HepG2 (cell line): Measurements from ENCODE around the gene RAB6A. TPM values are rescaled to one million over a fixed set of nuclear protein-coding genes. Genes with fewer than 3 reads are reported as not detected.
A peak's percentile ranks its signal among the peaks of the same experiment; 100 is the strongest.

ENCODE experiments used
- ATAC-seq: fragments of 200-7000 bp; cut with Tn5 transposase; 3 replicates; pipeline ENCODE4 v1.9.1; 2020; ENCODE audit warnings: mild to moderate bottlenecking, moderate library complexity
- BruUV-seq: library from RNA; stranded (reverse); fragments of 400-500 nt; replicated peaks from 2 replicates; lab custom pipeline; 2021; lab: Mats Ljungman, UMichigan
- CTCF ChIA-PET: fragments of 300-600 bp; formaldehyde crosslinking; extraction: SDS; loops from one replicate; lab custom pipeline; 2021; ENCODE audit warnings: low total read pairs, inconsistent platforms, low intra/inter-chr PET ratio; lab: Yijun Ruan, JAX
- POLR2A ChIA-PET: fragments of 350-600 bp; sonication (Branson Sonifier 250); formaldehyde crosslinking; loops from one replicate; lab custom pipeline; 2020; ENCODE audit warnings: antibody characterized with exemption, inconsistent platforms; lab: Yijun Ruan, JAX
- DNase-seq: peaks from one replicate; pipeline ENCODE4 v3.0.0-alpha.2; 2015; ENCODE audit warnings: low spot score
- FAIRE-seq: peaks from 3 replicates; lab custom pipeline; 2011; peaks lifted over from hg19 to GRCh38; lab: Jason Lieb, UNC
- H2AFZ ChIP-seq: one replicate; pipeline ENCODE4 v1.6.1; 2011; ENCODE audit warnings: low read length, inconsistent platforms
- H3K27ac ChIP-seq: fragments of 300-600 bp; 3 replicates; pipeline ENCODE4 v1.8.0; 2011; ENCODE audit warnings: mixed run types, mild to moderate bottlenecking, mixed read lengths, low read length, inconsistent platforms; ENCODE audit not compliant: insufficient read depth; ENCODE audit errors: extremely low read length
- H3K27me3 ChIP-seq, 2 experiments: fragments of 200-600 bp in 1 of 2; 2 replicates in 1 of 2; 3 replicates in 1 of 2; pipeline versions ENCODE4 v1.6.0 to v1.8.0; 2011; ENCODE audit warnings: low read length in 2 of 2, mild to moderate bottlenecking in 2 of 2, moderate library complexity in 2 of 2, inconsistent platforms in 1 of 2; ENCODE audit not compliant: insufficient read depth in 2 of 2, control insufficient read depth in 1 of 2
- H3K36me3 ChIP-seq, 2 experiments: fragments of 200-600 bp in 1 of 2; replicated peaks in 1 of 2; 2 replicates in 1 of 2; 3 replicates in 1 of 2; pipeline versions ENCODE4 v1.5.1 to v1.8.0; 2011; ENCODE audit warnings: low read length in 2 of 2, inconsistent platforms in 1 of 2; ENCODE audit not compliant: insufficient read depth in 2 of 2, control insufficient read depth in 1 of 2
- H3K4me1 ChIP-seq: 2 replicates; pipeline ENCODE4 v1.5.1; 2012; ENCODE audit warnings: low read length, inconsistent platforms; ENCODE audit not compliant: insufficient read depth
- H3K4me2 ChIP-seq: 2 replicates; pipeline ENCODE4 v1.6.0; 2011; ENCODE audit warnings: low read depth, low read length, inconsistent platforms
- H3K4me3 ChIP-seq, 3 experiments: fragments of 200-600 bp in 1 of 3; sonication (generic), shearing (Covaris generic) in 1 of 3; replicated peaks in 1 of 3; 2 replicates each; pipeline ENCODE4 v1.5.1; 2011 to 2016; ENCODE audit warnings: low read length in 3 of 3, inconsistent platforms in 2 of 3, low read depth in 2 of 3, mild to moderate bottlenecking in 2 of 3, control low read depth in 1 of 3, mixed read lengths in 1 of 3; ENCODE audit not compliant: insufficient read depth in 1 of 3
- H3K79me2 ChIP-seq: one replicate; pipeline ENCODE4 v1.6.1; 2011; ENCODE audit warnings: low read length, inconsistent platforms; ENCODE audit not compliant: insufficient read depth
- H3K9ac ChIP-seq: 2 replicates; pipeline ENCODE4 v1.6.0; 2011; ENCODE audit warnings: mild to moderate bottlenecking, low read depth, low read length, inconsistent platforms; ENCODE audit not compliant: insufficient read depth
- H3K9me3 ChIP-seq: 2 replicates; pipeline ENCODE4 v1.5.1; 2012; ENCODE audit warnings: mild to moderate bottlenecking, low read length
- H4K20me1 ChIP-seq: 2 replicates; pipeline ENCODE4 v1.6.0; 2011; ENCODE audit warnings: inconsistent platforms, mild to moderate bottlenecking, low read length, moderate library complexity; ENCODE audit not compliant: insufficient read depth
- AGO1 ChIP-seq: fragments of 200-400 bp; formaldehyde crosslinking; IDR thresholded peaks from 2 replicates; pipeline ENCODE4 v1.6.1; 2017; ENCODE audit warnings: mild to moderate bottlenecking, low read depth, low read length, moderate library complexity; ENCODE audit not compliant: poor library complexity, severe bottlenecking
- FOSL2 ChIP-seq: sonication (generic); formaldehyde crosslinking; IDR thresholded peaks from 2 replicates; pipeline ENCODE4 v1.4.0; 2020; ENCODE audit warnings: missing genetic modification reagents
- HMGXB3 ChIP-seq: sonication (generic); formaldehyde crosslinking; IDR thresholded peaks from 2 replicates; pipeline ENCODE4 v1.4.0; 2020; ENCODE audit warnings: missing genetic modification reagents, borderline replicate concordance
- NFKBIZ ChIP-seq: IDR thresholded peaks from 2 replicates; pipeline ENCODE4 v1.6.1; 2018; ENCODE audit warnings: missing genetic modification reagents, missing compliant biosample characterization
- RBFOX2 ChIP-seq: fragments of 200-400 bp; formaldehyde crosslinking; IDR thresholded peaks from 2 replicates; pipeline ENCODE4 v1.6.1; 2017; ENCODE audit warnings: low read depth, mild to moderate bottlenecking, low read length
- RXRB ChIP-seq: IDR thresholded peaks from 2 replicates; pipeline ENCODE4 v1.6.1; 2016; ENCODE audit warnings: borderline replicate concordance, missing genetic modification reagents, missing compliant biosample characterization
- SOX6 ChIP-seq, 2 experiments: fragments of 450-650 bp in 1 of 2; sonication (generic) in 1 of 2; formaldehyde crosslinking in 1 of 2; IDR thresholded peaks; 2 replicates each; pipeline versions ENCODE4 v1.4.0 to v1.6.1; 2017 to 2020; ENCODE audit warnings: antibody characterized with exemption in 1 of 2, mild to moderate bottlenecking in 1 of 2, missing genetic modification reagents in 1 of 2
- ZFP91 ChIP-seq: sonication (generic); formaldehyde crosslinking; IDR thresholded peaks from 2 replicates; pipeline ENCODE4 v1.9.0; 2022; ENCODE audit warnings: missing genetic modification reagents, mild to moderate bottlenecking, borderline replicate concordance
- ZMYM4 ChIP-seq: sonication (generic); formaldehyde crosslinking; IDR thresholded peaks from 2 replicates; pipeline ENCODE4 v1.8.1; 2023; ENCODE audit warnings: mild to moderate bottlenecking, missing genetic modification reagents
- ZNF446 ChIP-seq: sonication (generic); formaldehyde crosslinking; IDR thresholded peaks from 2 replicates; pipeline ENCODE4 v1.5.0; 2020; ENCODE audit warnings: mild to moderate bottlenecking, missing genetic modification reagents
- ZNF776 ChIP-seq: sonication (generic); formaldehyde crosslinking; IDR thresholded peaks from 2 replicates; pipeline ENCODE4 v1.4.0; 2020; ENCODE audit warnings: mild to moderate bottlenecking, missing genetic modification reagents
- WGBS: methylation state at CpG from one replicate; pipeline ENCODE4 v1.1.6; 2017; ENCODE audit warnings: low lambda C conversion rate; 5-methylcytosine and 5-hydroxymethylcytosine counted together
- in situ Hi-C: cut with HindIII; loops from 2 replicates; pipeline ENCODE4 v1.10.0; 2017; ENCODE audit warnings: low pct_unique_long_range_greater_than_20kb; ENCODE audit not compliant: extremely low pct_ligation_motif_present
- intact Hi-C: fragments of 100-400 bp; cut with micrococcal nuclease; formaldehyde crosslinking; loops from one replicate; pipeline ENCODE4 v1.10.0; 2022; ENCODE audit not compliant: unreplicated experiment
- polyA plus RNA-seq, 8 experiments: library from polyadenylated mRNA; depleted of rRNA in 3 of 8; stranded (reverse) in 7 of 8; unstranded in 1 of 8; fragments of >200 nt; fragmentation: Illumina TruSeq in 4 of 8; extraction: Trizol in 4 of 8; gene quantifications; 2 replicates each; pipeline versions ENCODE4 v1.2.1 to v1.2.3, GENCODE V29; 2011 to 2016; ENCODE audit warnings: low read depth in 4 of 8, missing spikeins in 1 of 8, mixed read lengths in 1 of 8; ENCODE audit not compliant: insufficient read depth in 1 of 8
- total RNA-seq, 5 experiments: library from RNA; depleted of rRNA; stranded (reverse); fragments of >200 nt; fragmentation: Illumina TruSeq; extraction: Trizol; gene quantifications; 2 replicates each; pipeline ENCODE4 v1.2.3, GENCODE V29; 2016; ENCODE audit warnings: low read depth in 1 of 5
- TF ChIP-seq, protein P1 (sequence below): sonication (generic); formaldehyde crosslinking; IDR thresholded peaks from 2 replicates; pipeline ENCODE4 v1.5.0; 2020; ENCODE audit warnings: mild to moderate bottlenecking, missing genetic modification reagents, borderline replicate concordance

RAB6A gene
- total and polyA plus RNA-seq, 2 of the 13 experiments (the other 11 are each of a cell fraction or from before 2014, with no cell fraction given), result 74.3 to 121 TPM

DNA sequence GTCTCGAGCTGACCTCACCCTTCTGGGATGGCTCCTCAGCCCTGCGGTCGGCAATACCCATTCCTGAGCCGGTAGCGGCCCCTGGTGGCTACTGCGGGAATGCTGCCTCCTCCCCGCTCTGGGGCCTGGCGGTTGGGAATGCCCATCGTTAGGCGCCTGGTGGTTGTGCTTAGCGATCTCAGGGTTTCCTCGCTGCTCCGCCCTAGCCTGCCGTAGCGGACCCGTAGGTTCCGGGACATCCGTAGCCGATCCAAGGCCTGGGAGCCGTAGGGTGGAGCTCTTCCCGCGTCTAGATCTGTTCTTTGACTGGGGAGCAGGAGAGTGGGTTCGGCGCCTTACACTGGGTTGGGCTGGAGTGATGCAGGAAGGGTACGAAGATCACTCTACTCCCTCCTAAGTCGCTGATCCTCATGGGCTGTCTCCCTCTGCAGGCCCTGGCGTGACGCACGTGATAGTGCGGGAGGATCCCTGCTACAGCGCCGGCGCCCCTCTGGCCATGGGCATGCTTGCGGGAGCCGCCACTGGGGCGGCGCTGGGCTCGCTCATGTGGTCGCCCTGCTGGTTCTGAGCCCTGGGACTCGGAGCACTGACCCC is 99.7 kb downstream of the RAB6A start:
- no peak overlapping the region for H3K27ac ChIP-seq
- in situ Hi-C loops (loop anchor here (5.0 kb wide), 2 partner anchors 34 to 259 kb away; no protein-coding TSS in a partner anchor), intact Hi-C loops (loop anchor here (1.0 to 2.0 kb wide), 2 partner anchors 36 to 258 kb away; no protein-coding TSS in a partner anchor)
- POLR2A ChIA-PET, result interaction anchor here (2.3 to 2.6 kb wide), 2 partner anchors 13 to 35 kb away, joined by 6 to 7 read pairs; no protein-coding TSS in a partner anchor
- no peak overlapping the region for H3K4me2 ChIP-seq
- CTCF ChIA-PET, result interaction anchor here (0.6 to 4.9 kb wide), 6 partner anchors 9 to 258 kb away, joined by 3 to 59 read pairs (median 6); no protein-coding TSS in a partner anchor
- DNase-seq (no peak), ATAC-seq (peak; percentile 81), FAIRE-seq (no peak)
- H3K4me3 ChIP-seq, result no peak overlapping the region
- H3K9me3 ChIP-seq, result no peaks in the 10 kb centered on the region
- peaks cover 12 to 39% of the 10 kb centered on the region in 2 experiments for H3K36me3 ChIP-seq
- no peaks in the 10 kb centered on the region for H3K79me2 ChIP-seq
- H3K4me1 ChIP-seq, result no peaks in the 10 kb centered on the region; the same call in 1 of the 2 replicates
- no peaks in the 10 kb centered on the region for H4K20me1 ChIP-seq
- 89% methylated on average over 15 of the region's 40 CpGs for WGBS
- no peak overlapping the region for H2AFZ ChIP-seq
- no peak overlapping the region for H3K9ac ChIP-seq
- H3K27me3 ChIP-seq, result no peaks in the 10 kb centered on the region
- no TSS peak for BruUV-seq
- peak; percentile 38 for TF ChIP-seq AGO1
- peak; percentile 69 for TF ChIP-seq ZMYM4 (CRISPR knock-in tag)
- TF ChIP-seq NFKBIZ (CRISPR knock-in tag), result 0 out of 2 replicates have a peak, but pooled peaks have one; percentile 36
- 0 out of 2 replicates have a peak, but pooled peaks have one; percentile 50 for TF ChIP-seq HMGXB3 (CRISPR knock-in tag)
- 0 out of 2 replicates have a peak, but pooled peaks have one; percentile 58 for TF ChIP-seq ZNF776 (CRISPR knock-in tag)
- peak; percentile 66 for TF ChIP-seq RBFOX2
- peak; percentile 27; the same call in 1 of the 2 replicates for TF ChIP-seq RXRB (CRISPR knock-in tag)
- peak; percentile 72; the same call in 1 of the 2 replicates for TF ChIP-seq ZNF446 (CRISPR knock-in tag)
- TF ChIP-seq, protein P1, sequence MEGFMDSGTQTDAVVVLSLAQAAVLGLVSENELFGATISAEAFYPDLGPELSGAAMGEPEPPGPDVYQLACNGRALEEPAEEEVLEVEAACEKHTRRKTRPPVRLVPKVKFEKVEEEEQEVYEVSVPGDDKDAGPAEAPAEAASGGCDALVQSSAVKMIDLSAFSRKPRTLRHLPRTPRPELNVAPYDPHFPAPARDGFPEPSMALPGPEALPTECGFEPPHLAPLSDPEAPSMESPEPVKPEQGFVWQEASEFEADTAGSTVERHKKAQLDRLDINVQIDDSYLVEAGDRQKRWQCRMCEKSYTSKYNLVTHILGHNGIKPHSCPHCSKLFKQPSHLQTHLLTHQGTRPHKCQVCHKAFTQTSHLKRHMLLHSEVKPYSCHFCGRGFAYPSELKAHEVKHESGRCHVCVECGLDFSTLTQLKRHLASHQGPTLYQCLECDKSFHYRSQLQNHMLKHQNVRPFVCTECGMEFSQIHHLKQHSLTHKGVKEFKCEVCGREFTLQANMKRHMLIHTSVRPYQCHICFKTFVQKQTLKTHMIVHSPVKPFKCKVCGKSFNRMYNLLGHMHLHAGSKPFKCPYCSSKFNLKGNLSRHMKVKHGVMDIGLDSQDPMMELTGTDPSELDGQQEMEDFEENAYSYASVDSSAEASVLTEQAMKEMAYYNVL (CRISPR knock-in tag), result 0 out of 2 replicates have a peak, but pooled peaks have one; percentile 35
- TF ChIP-seq FOSL2 (CRISPR knock-in tag), result peak; percentile 19; the same call in 1 of the 2 replicates
- TF ChIP-seq SOX6 (IDR thresholded peaks at IDR 0.05), result no peak
- peak; percentile 42; the same call in 1 of the 2 replicates for TF ChIP-seq SOX6 (CRISPR knock-in tag; IDR thresholded peaks at IDR 0.05)
- peak; percentile 77; the same call in 1 of the 2 replicates for TF ChIP-seq ZFP91
